Coronary artery (tissue), 2 donors: ENCODE results near the gene SUPT5H.
A peak's percentile ranks its signal among the peaks of the same experiment; 100 is the strongest.

Source experiments
- DNase-seq: peaks from one replicate; pipeline ENCODE4 v3.0.0-alpha.2; 2017; ENCODE audit warnings: low spot score
- H3K27ac ChIP-seq, 2 donors: fragments of 200-600 bp; sonication (generic); one replicate each; pipeline ENCODE4 v1.5.1; 2016 to 2019
- H3K4me3 ChIP-seq: fragments of 200-600 bp; sonication (generic); 2 replicates; pipeline ENCODE4 v1.5.1; 2016; ENCODE audit warnings: mild to moderate bottlenecking, moderate library complexity
- TF ChIP-seq, protein P1 (sequence below): fragments of 200-600 bp; sonication (generic); IDR thresholded peaks from one replicate; pipeline ENCODE4 v1.5.1; 2019; ENCODE audit warnings: antibody characterized with exemption

The SUPT5H gene

DNA sequence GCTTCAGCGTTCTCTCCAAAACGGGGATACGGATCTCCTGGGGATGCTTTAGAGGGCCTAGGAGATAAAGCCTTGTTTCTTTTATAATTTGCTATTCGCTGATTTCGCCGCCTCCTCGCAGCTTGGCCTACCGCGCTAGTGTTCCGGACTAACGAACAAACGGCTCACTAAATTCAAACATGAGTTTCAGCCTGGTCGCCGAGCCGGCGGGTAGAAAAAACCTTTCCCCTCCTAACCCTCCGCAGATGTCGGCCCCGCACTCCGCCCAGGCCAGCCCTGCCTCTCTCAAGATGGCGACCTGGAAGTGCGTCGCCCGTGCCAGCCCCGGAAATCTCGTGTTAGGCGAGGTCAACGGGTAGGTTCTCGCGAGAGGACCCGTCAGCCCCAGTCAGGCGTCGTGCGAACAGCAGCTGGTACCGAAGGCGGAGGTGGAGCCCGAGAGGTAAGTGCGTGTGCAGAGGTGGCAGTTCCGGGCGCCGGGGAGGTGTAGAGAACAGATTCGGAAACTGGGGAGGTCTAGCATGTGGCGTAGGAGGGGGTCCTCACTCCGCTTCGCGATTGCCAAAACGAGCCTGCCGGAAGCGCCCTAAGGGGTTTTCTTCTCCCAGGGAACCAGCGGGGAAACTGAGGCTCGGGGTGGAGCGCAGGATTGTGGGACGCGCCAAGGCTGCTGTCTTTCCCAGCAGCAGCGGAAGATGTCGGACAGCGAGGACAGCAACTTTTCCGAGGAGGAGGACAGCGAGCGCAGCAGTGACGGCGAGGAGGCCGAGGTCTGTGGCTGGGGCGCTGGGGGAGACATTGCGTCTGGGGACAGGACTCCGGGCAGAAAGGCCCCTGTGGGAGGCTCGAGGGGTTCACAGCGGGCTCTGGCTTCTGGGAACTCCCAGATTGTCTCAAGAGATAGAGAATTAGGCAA is at the start of gene SUPT5H:
Gene SUPT5H, plus strand, starts transcription at position 387 of the 916 bp plus-strand sequence. Its CDS starts 309 bp downstream, at position 696.
- peak; percentile 98 for DNase-seq
- TF ChIP-seq, protein P1, sequence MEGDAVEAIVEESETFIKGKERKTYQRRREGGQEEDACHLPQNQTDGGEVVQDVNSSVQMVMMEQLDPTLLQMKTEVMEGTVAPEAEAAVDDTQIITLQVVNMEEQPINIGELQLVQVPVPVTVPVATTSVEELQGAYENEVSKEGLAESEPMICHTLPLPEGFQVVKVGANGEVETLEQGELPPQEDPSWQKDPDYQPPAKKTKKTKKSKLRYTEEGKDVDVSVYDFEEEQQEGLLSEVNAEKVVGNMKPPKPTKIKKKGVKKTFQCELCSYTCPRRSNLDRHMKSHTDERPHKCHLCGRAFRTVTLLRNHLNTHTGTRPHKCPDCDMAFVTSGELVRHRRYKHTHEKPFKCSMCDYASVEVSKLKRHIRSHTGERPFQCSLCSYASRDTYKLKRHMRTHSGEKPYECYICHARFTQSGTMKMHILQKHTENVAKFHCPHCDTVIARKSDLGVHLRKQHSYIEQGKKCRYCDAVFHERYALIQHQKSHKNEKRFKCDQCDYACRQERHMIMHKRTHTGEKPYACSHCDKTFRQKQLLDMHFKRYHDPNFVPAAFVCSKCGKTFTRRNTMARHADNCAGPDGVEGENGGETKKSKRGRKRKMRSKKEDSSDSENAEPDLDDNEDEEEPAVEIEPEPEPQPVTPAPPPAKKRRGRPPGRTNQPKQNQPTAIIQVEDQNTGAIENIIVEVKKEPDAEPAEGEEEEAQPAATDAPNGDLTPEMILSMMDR, result no peak

DNA sequence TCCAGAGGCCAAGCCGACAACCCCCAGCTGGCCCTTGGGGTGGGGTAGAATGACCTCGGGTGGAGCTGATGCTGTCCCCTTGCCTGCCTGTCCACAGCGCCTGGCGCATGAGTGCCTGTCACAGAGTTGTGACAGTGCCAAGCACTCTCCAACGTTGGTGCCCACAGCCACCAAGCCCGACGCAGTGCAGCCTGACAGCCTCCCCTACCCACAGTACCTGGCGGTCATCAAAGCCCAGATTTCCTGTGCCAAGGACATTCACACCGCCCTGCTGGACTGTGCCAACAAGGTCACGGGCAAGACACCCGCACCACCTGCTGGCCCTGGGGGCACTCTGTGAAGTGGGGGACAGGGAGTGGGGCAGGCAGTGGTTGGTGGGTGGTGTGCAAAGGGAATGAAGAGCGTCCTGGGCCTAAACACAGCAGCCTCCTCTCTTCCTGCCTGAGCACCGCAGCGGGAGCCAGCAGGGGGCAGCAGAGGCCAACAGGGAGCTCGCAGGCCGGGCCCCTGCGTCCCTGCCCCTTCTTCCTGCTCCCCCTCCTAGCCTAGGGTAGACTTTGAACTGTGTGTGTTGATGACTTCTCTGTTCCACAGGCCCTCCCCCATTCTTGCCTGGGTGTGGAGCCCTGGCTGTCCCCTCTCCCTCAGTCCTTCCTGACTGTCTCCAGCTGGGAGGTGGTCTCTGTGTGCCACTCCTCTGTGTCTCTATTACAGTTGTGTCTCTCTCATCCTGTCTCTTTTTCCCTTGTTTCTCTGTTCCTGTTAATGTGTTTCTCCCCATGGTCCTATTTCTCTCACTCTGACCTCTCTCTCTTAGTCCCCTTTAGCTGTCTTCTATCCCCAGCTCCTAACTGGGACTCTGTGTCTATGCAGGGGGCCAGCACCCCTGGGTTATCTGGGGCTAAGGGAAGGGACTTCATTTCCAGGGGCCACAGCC is 47.8 kb upstream of the SUPT5H start:
- H3K4me3 ChIP-seq, result peak overlapping the region; percentile 17
- peak overlapping the region; percentile 73 to 100 for H3K27ac ChIP-seq
- TF ChIP-seq, protein P1, result peak; percentile 99
- DNase-seq, result no peak

More for the DNA sequence above, at the start of gene SUPT5H:
- Histone ChIP-seq H3K27ac (peak within 1 kb of the TSS; percentile 93 to 98), H3K4me3 (peak within 1 kb of the TSS; percentile 73)

DNA sequence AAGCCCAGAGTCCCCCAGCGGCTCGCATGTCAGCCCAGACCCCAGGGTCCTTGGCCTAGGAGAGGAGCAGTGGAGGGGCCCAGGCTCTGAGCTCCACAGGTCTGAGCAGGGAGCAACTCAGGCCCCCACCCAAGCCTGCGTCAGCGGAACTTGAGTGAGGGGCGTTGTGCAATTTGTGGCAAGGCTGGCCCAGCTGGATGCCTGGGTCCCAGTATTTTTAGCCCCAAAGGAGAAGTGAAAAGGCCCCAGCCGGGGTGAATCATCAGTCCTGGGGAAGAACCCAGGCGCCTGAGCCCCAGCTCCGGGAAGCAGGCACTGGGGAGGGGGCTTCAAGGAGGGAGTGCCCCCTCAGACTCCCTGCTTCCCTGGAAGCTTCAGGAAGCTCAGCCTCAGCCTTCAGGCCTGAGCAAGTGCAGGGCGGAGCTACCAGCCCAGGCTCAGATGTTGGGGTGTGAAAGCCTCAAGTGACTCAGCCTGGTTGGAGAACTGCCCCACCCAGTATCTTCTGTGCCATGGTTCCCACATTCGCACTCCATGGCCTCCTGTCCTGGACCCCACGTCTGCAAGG is 47.0 kb upstream of the SUPT5H start:
- Histone ChIP-seq H3K4me3 (peak overlapping the region; percentile 17), H3K27ac (peak overlapping the region; percentile 73 to 100)
- no peak for DNase-seq
- TF ChIP-seq, protein P1, result no peak

DNA sequence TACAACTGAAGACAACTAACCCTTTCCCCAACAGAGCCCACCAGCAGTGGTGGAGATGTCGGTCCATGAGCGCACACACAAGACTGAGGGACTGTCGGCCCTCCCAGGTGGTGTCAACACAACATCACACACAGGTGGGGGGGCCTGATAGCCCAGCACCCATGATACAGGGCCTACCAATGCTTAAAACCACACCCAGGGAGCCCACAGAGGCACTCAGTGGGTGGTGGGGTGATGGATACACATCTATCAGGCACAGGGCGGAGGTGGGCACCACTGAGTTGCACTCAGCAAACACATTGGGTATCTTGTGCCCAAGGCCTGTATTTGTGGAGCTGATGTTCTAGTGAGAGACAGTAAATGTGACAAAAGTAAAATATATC is 45.7 kb upstream of the SUPT5H start:
- H3K4me3 ChIP-seq, result no peak overlapping the region
- TF ChIP-seq, protein P1, result no peak
- no peak for DNase-seq
- H3K27ac ChIP-seq, result peak overlapping the region; percentile 49 to 100

DNA sequence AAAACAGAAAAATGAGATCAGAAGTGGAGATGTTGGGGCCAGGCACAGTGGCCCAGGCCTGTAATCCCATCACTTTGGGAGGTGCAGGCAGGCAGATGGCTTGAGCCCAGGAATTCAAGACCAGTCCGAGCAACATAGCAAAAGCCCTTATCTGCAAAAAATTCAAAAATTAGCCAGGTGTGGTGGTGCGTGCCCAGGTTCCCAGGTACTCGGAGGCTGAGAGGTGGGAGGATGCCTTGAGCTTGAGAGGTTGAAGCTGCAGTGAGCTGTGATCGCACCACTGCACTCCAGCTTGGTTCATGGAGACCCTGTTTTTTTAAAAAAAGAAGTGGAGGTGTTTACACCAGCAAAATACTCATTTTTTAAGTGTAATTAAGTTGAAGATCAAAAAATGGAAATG is 45.3 kb upstream of the SUPT5H start:
- no peak for DNase-seq
- H3K27ac ChIP-seq, result peak overlapping the region; percentile 99 to 100
- no peak overlapping the region for H3K4me3 ChIP-seq
- TF ChIP-seq, protein P1, result no peak

DNA sequence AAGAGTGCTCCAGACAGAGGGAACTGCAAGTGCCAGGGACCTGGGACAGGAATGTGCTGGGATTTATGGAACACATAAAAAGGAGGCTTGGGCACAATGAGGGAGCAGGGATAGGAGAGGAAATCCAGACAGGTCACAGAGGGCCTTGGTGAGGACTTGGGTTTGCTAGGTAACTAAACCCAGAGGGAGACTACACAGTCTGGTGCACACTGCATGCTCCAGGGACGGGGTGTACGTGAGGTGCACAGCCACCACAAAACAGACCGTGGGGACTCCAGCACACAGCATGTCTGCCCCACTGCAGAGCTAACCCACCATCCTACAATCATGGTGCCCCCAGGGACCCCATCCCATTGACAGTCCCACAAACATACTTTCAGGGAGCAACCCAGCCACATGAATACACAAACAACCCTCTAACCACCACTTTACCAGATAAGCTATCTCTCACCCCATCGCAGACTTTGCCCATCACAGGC is 44.3 kb upstream of the SUPT5H start:
- H3K27ac ChIP-seq, result peak overlapping the region; percentile 99 to 100
- peak; percentile 72 for DNase-seq
- TF ChIP-seq, protein P1, result no peak
- peak overlapping the region; percentile 73 for H3K4me3 ChIP-seq
